K562 (cell line): ENCODE data around the gene FERD3L. TPM values are rescaled to one million over a fixed set of nuclear protein-coding genes. Genes with fewer than 3 reads are reported as not detected.

Experiments used
- ATAC-seq: fragments of 200-7000 bp; cut with Tn5 transposase; 3 replicates; pipeline ENCODE4 v1.9.1; 2020; ENCODE audit warnings: moderate library complexity
- BruUV-seq: library from RNA; stranded (reverse); fragments of 400-500 nt; replicated peaks from 2 replicates; lab custom pipeline; 2021; lab: Mats Ljungman, UMichigan
- CTCF ChIA-PET: fragments of 300-600 bp; formaldehyde crosslinking; extraction: SDS; loops from one replicate; lab custom pipeline; 2021; ENCODE audit warnings: low intra/inter-chr PET ratio; lab: Yijun Ruan, JAX
- POLR2A ChIA-PET: fragments of 300-600, 350-650 bp; sonication (Branson Sonifier 250); formaldehyde crosslinking; extraction: SDS; loops from one replicate; lab custom pipeline; 2021; ENCODE audit warnings: antibody characterized with exemption, inconsistent platforms; lab: Yijun Ruan, JAX
- DNase-seq, 4 experiments: peaks; one replicate each; pipeline versions ENCODE4 v3.0.0 to v3.0.0-alpha.2; 2011 to 2018; ENCODE audit warnings: low spot score in 3 of 4, mixed read lengths in 3 of 4; ENCODE audit errors: extremely low read depth in 1 of 4
- FAIRE-seq: peaks from 2 replicates; lab custom pipeline; 2011; peaks lifted over from hg19 to GRCh38; lab: Jason Lieb, UNC
- H2AFZ ChIP-seq: 2 replicates; pipeline ENCODE4 v1.6.0; 2011; ENCODE audit warnings: low read depth, low read length, control low read depth, inconsistent platforms
- H3K27ac ChIP-seq: fragments of 200-600 bp; 3 replicates; pipeline ENCODE4 v1.8.0; 2011; ENCODE audit warnings: low read depth, mild to moderate bottlenecking, control low read depth, inconsistent platforms, low read length, moderate library complexity, mixed read lengths; ENCODE audit errors: extremely low read depth
- H3K27me3 ChIP-seq, 2 experiments: fragments of 300-600 bp in 1 of 2; 2 replicates in 1 of 2; 3 replicates in 1 of 2; pipeline versions ENCODE4 v1.6.0 to v1.8.0; 2011; ENCODE audit warnings: inconsistent platforms in 2 of 2, low read length in 2 of 2, mild to moderate bottlenecking in 1 of 2, mixed read lengths in 1 of 2, moderate library complexity in 1 of 2; ENCODE audit not compliant: control insufficient read depth in 2 of 2, insufficient read depth in 2 of 2
- H3K36me3 ChIP-seq: fragments of 300-600 bp; 3 replicates; pipeline ENCODE4 v1.8.0; 2011; ENCODE audit warnings: mild to moderate bottlenecking, low read length, inconsistent platforms; ENCODE audit not compliant: control insufficient read depth, insufficient read depth
- H3K4me1 ChIP-seq, 2 experiments: fragments of 200-600 bp in 1 of 2; replicated peaks in 1 of 2; 2 replicates in 1 of 2; 3 replicates in 1 of 2; pipeline versions ENCODE4 v1.5.1 to v1.8.0; 2011; ENCODE audit warnings: inconsistent platforms in 2 of 2, low read length in 2 of 2, mild to moderate bottlenecking in 1 of 2, mixed read lengths in 1 of 2, moderate library complexity in 1 of 2; ENCODE audit not compliant: control insufficient read depth in 2 of 2, insufficient read depth in 2 of 2
- H3K4me2 ChIP-seq: 2 replicates; pipeline ENCODE4 v1.6.1; 2011; ENCODE audit warnings: low read length, control low read depth, inconsistent platforms, mixed read lengths; ENCODE audit not compliant: insufficient read depth
- H3K4me3 ChIP-seq: fragments of 200-600 bp; sonication (generic), shearing (Covaris generic); 2 replicates; pipeline ENCODE4 v1.5.1; 2016; ENCODE audit warnings: control low read depth, inconsistent platforms
- H3K79me2 ChIP-seq: fragments of 200-600 bp; 3 replicates; pipeline ENCODE4 v1.8.0; 2011; ENCODE audit warnings: low read length, inconsistent platforms; ENCODE audit not compliant: control insufficient read depth, insufficient read depth
- H3K9ac ChIP-seq, 2 experiments: 2 replicates each; pipeline versions ENCODE4 v1.6.0 to v1.6.1; 2011; ENCODE audit warnings: low read depth in 2 of 2, low read length in 2 of 2, control low read depth in 1 of 2, inconsistent platforms in 1 of 2, mild to moderate bottlenecking in 1 of 2, mixed read lengths in 1 of 2; ENCODE audit not compliant: insufficient read depth in 1 of 2
- H3K9me1 ChIP-seq: one replicate; pipeline ENCODE4 v1.6.0; 2011; ENCODE audit warnings: inconsistent platforms, mild to moderate bottlenecking, low read length, moderate library complexity; ENCODE audit not compliant: control insufficient read depth, insufficient read depth
- H3K9me3 ChIP-seq: replicated peaks from 2 replicates; pipeline ENCODE4 v1.5.1; 2011; ENCODE audit warnings: low read depth, low read length, inconsistent platforms; ENCODE audit not compliant: control insufficient read depth, insufficient read depth
- H4K20me1 ChIP-seq: replicated peaks from 2 replicates; pipeline ENCODE4 v1.6.1; 2011; ENCODE audit warnings: low read length, inconsistent platforms, mixed read lengths; ENCODE audit not compliant: control insufficient read depth, insufficient read depth
- CCAR2 ChIP-seq: fragments of 200-400 bp; formaldehyde crosslinking; IDR thresholded peaks from 2 replicates; pipeline ENCODE4 v1.6.1; 2017; ENCODE audit warnings: mild to moderate bottlenecking, low read depth, low read length
- E2F6 ChIP-seq, 2 experiments: IDR thresholded peaks; 2 replicates each; pipeline ENCODE4 v1.6.1; 2011; ENCODE audit warnings: borderline replicate concordance in 1 of 2, control low read depth in 1 of 2, low read depth in 1 of 2, low read length in 1 of 2, mild to moderate bottlenecking in 1 of 2, mixed read lengths in 1 of 2, moderate library complexity in 1 of 2; ENCODE audit not compliant: insufficient read depth in 1 of 2, insufficient read length in 1 of 2, poor library complexity in 1 of 2, severe bottlenecking in 1 of 2; ENCODE audit errors: extremely low read depth in 1 of 2
- EGR1 ChIP-seq: fragments of 450-650 bp; conservative IDR thresholded peaks from 2 replicates; pipeline ENCODE4 v1.6.1; 2017; ENCODE audit warnings: mild to moderate bottlenecking
- ELF4 ChIP-seq: fragments of 450-650 bp; formaldehyde crosslinking; IDR thresholded peaks from 2 replicates; pipeline ENCODE4 v1.4.0; 2022; ENCODE audit warnings: missing genetic modification characterization
- HDAC8 ChIP-seq: fragments of 450-650 bp; IDR thresholded peaks from 2 replicates; pipeline ENCODE4 v1.6.1; 2016; ENCODE audit warnings: mild to moderate bottlenecking, missing genetic modification characterization, moderate library complexity, missing compliant biosample characterization
- JUND ChIP-seq, 2 experiments: IDR thresholded peaks; 2 replicates in 1 of 2; 3 replicates in 1 of 2; pipeline ENCODE4 v1.6.1; 2011; ENCODE audit warnings: borderline replicate concordance in 2 of 2, low read depth in 2 of 2, low read length in 2 of 2, improper control_type of control experiment in 1 of 2, missing biosample characterization in 1 of 2, missing genetic modification characterization in 1 of 2, missing genetic modification reagents in 1 of 2
- KDM2B ChIP-seq: fragments of 250-450 bp; sonication (Bioruptor Pico); IDR thresholded peaks from 2 replicates; pipeline ENCODE4 v1.8.0; 2021; ENCODE audit warnings: mild to moderate bottlenecking, moderate library complexity
- KLF13 ChIP-seq: fragments of 450-650 bp; IDR thresholded peaks from 2 replicates; pipeline ENCODE4 v1.6.1; 2016; ENCODE audit warnings: missing genetic modification characterization, low read depth, mild to moderate bottlenecking, missing compliant biosample characterization, moderate library complexity, borderline replicate concordance
- KLF6 ChIP-seq: fragments of 250-450 bp; sonication (Bioruptor Pico); IDR thresholded peaks from 2 replicates; pipeline ENCODE4 v1.4.0; 2020; ENCODE audit warnings: mild to moderate bottlenecking, moderate library complexity, borderline replicate concordance
- LARP7 ChIP-seq: fragments of 450-650 bp; IDR thresholded peaks from 2 replicates; pipeline ENCODE4 v1.6.1; 2016
- MIER1 ChIP-seq: fragments of 450-650 bp; IDR thresholded peaks from 2 replicates; pipeline ENCODE4 v1.6.1; 2016; ENCODE audit warnings: antibody characterized with exemption, mild to moderate bottlenecking, low read depth
- NFIC ChIP-seq: fragments of 450-650 bp; IDR thresholded peaks from 2 replicates; pipeline ENCODE4 v1.6.1; 2017; ENCODE audit warnings: mild to moderate bottlenecking, inconsistent platforms
- OTX1 ChIP-seq: fragments of 450-650 bp; formaldehyde crosslinking; IDR thresholded peaks from 2 replicates; pipeline ENCODE4 v1.4.0; 2022; ENCODE audit warnings: mild to moderate bottlenecking
- SMAD4 ChIP-seq: fragments of 250-450 bp; sonication (Bioruptor Pico); conservative IDR thresholded peaks from 2 replicates; pipeline ENCODE4 v1.8.0; 2021; ENCODE audit warnings: inconsistent platforms, mild to moderate bottlenecking, moderate library complexity
- SPI1 ChIP-seq: IDR thresholded peaks from 2 replicates; pipeline ENCODE4 v1.6.1; 2011; ENCODE audit warnings: low read depth, low read length, control low read depth, borderline replicate concordance
- SRSF7 ChIP-seq: fragments of 200-400 bp; formaldehyde crosslinking; optimal IDR thresholded peaks from 2 replicates; pipeline ENCODE3; 2017; ENCODE audit warnings: mild to moderate bottlenecking, low read depth, low read length
- TEAD4 ChIP-seq, 2 experiments: sonication (generic) in 1 of 2; formaldehyde crosslinking in 1 of 2; IDR thresholded peaks; 2 replicates each; pipeline versions ENCODE4 v1.6.1 to v1.8.0; 2012 to 2022; ENCODE audit warnings: borderline replicate concordance in 1 of 2, inconsistent platforms in 1 of 2, low read length in 1 of 2, mild to moderate bottlenecking in 1 of 2, missing genetic modification reagents in 1 of 2
- ZNF444 ChIP-seq: fragments of 250-450 bp; sonication (Bioruptor Pico); IDR thresholded peaks from 2 replicates; pipeline ENCODE4 v1.4.0; 2020; ENCODE audit warnings: mild to moderate bottlenecking, moderate library complexity
- ZNF764 ChIP-seq: fragments of 250-450 bp; sonication (Bioruptor Pico); IDR thresholded peaks from 2 replicates; pipeline ENCODE4 v1.4.0; 2020; ENCODE audit warnings: low read depth, mild to moderate bottlenecking, moderate library complexity
- WGBS: fragments of 100-300 bp; shearing (Covaris generic); methylation state at CpG from one replicate; pipeline ENCODE4 v1.1.6; 2016; ENCODE audit warnings: low coverage, mixed read lengths; ENCODE audit not compliant: insufficient coverage; ENCODE audit errors: missing lambda C conversion rate; 5-methylcytosine and 5-hydroxymethylcytosine counted together
- in situ Hi-C: fragments of 300-500 bp; cut with MboI; formaldehyde crosslinking; loops from 4 replicates; pipeline ENCODE4 v1.15.0; 2018; ENCODE audit warnings: inconsistent platforms, mixed read lengths
- intact Hi-C: fragments of 100-400 bp; cut with micrococcal nuclease; formaldehyde crosslinking; loops from 2 replicates; pipeline ENCODE4 v1.14.2; 2022
- polyA plus RNA-seq, 8 experiments: library from polyadenylated mRNA; depleted of rRNA in 4 of 8; stranded (reverse) in 5 of 8; unstranded in 3 of 8; fragments of >200 nt; fragmentation: Nextera tagmentation in 2 of 8; fragmentation: Illumina TruSeq in 1 of 8; extraction: Ambion mirVana in 2 of 8; extraction: Trizol in 1 of 8; gene quantifications; 2 replicates each; pipeline versions ENCODE4 v1.2.1 to v1.2.3, GENCODE V29; 2011 to 2014; ENCODE audit warnings: inconsistent platforms in 1 of 8, missing spikeins in 1 of 8
- total RNA-seq, 7 experiments: library from RNA; depleted of rRNA in 6 of 7; stranded (reverse); fragments of >200 nt in 6 of 7; fragmentation: Illumina TruSeq in 2 of 7; extraction: Trizol in 2 of 7; gene quantifications; 2 replicates each; pipeline versions ENCODE4 v1.2.1 to v1.2.3, GENCODE V29; 2011 to 2021; ENCODE audit warnings: low replicate concordance in 1 of 7

The FERD3L gene
- total and polyA plus RNA-seq, 9 of the 15 experiments (the other 6 are each of a cell fraction or from before 2014, with no cell fraction given) = not detected

GRCh38 chr7:19119870-19120486, 25.2 kb downstream of the FERD3L start:
- no peak overlapping the region for H2AFZ ChIP-seq
- peaks cover 0 to 7% of the 10 kb centered on the region in 2 experiments; a peak in 2 of 5 replicates for H3K4me1 ChIP-seq
- ATAC-seq (no peak), DNase-seq (no peak), FAIRE-seq (no peak)
- WGBS = under 1% methylated on average over 10 of the region's 10 CpGs
- H4K20me1 ChIP-seq = no peaks in the 10 kb centered on the region
- in situ Hi-C loops (no loop called here), intact Hi-C loops (loop anchor here (5.0 kb wide), 1 partner anchor 547 kb away; no protein-coding TSS in a partner anchor)
- CTCF ChIA-PET = no interaction called here
- peaks cover 0 to 7% of the 10 kb centered on the region in 2 experiments; a peak in 2 of 5 replicates for H3K27me3 ChIP-seq
- no peaks in the 10 kb centered on the region for H3K79me2 ChIP-seq
- BruUV-seq = no TSS peak
- H3K27ac ChIP-seq = no peak overlapping the region
- POLR2A ChIA-PET = no interaction called here
- no peak for TF ChIP-seq OTX1
- TF ChIP-seq CCAR2 = no peak
- no peak for TF ChIP-seq EGR1
- TF ChIP-seq ZNF444 (CRISPR knock-in tag) = no peak
- TF ChIP-seq NFIC = no peak
- TF ChIP-seq HDAC8 (tag) = no peak
- no peak for TF ChIP-seq LARP7
- no peak for TF ChIP-seq KDM2B (CRISPR knock-in tag)
- TF ChIP-seq ELF4 (CRISPR knock-in tag) = no peak
- TF ChIP-seq ZNF764 (CRISPR knock-in tag) = no peak
- TF ChIP-seq SRSF7 = no peak
- TF ChIP-seq TEAD4 (IDR thresholded peaks at IDR 0.05; ENCODE audit: low read length) = no peak
- no peak for TF ChIP-seq TEAD4 (CRISPR knock-in tag; IDR thresholded peaks at IDR 0.05; ENCODE audit: borderline replicate concordance)
- TF ChIP-seq JUND (IDR thresholded peaks at IDR 0.05; ENCODE audit: borderline replicate concordance, low read depth, low read length) = no peak
- no peak for TF ChIP-seq JUND (tag; IDR thresholded peaks at IDR 0.05; ENCODE audit: borderline replicate concordance, low read depth, low read length)
- TF ChIP-seq E2F6 (IDR thresholded peaks at IDR 0.05; ENCODE audit: borderline replicate concordance in 1 of 2, extremely low read depth in 1 of 2, insufficient read depth in 1 of 2, insufficient read length in 1 of 2, low read depth in 1 of 2, low read length in 1 of 2, poor library complexity in 1 of 2, severe bottlenecking in 1 of 2) = no peak
- TF ChIP-seq SMAD4 (CRISPR knock-in tag) = no peak
- no peak for TF ChIP-seq MIER1
- TF ChIP-seq KLF6 = no peak
- TF ChIP-seq SPI1 = no peak
- no peak for TF ChIP-seq KLF13 (tag)
- no peak overlapping the region for H3K4me3 ChIP-seq
- no peak overlapping the region for H3K4me2 ChIP-seq
- no peaks in the 10 kb centered on the region for H3K9me3 ChIP-seq
- H3K9me1 ChIP-seq = no peaks in the 10 kb centered on the region
- H3K36me3 ChIP-seq = no peaks in the 10 kb centered on the region
- no peak overlapping the region for H3K9ac ChIP-seq
